Hepatocyte (in vitro differentiated cells): ENCODE data around the gene LTK.

Experiments used
- CTCF ChIP-seq: fragments of 200-600 bp; sonication (generic); IDR thresholded peaks from 2 replicates; pipeline ENCODE4 v1.5.1; 2016; ENCODE audit warnings: antibody characterized with exemption, mild to moderate bottlenecking; ENCODE audit not compliant: poor library complexity
- EZH2 ChIP-seq: fragments of 200-600 bp; sonication (generic); IDR thresholded peaks from 2 replicates; pipeline ENCODE4 v1.6.1; 2016; ENCODE audit warnings: antibody characterized with exemption, mild to moderate bottlenecking, borderline replicate concordance
- EZH2phosphoT487 ChIP-seq: fragments of 200-600 bp; sonication (generic); IDR thresholded peaks from one replicate; pipeline ENCODE4 v1.6.1; 2018; ENCODE audit warnings: antibody characterized with exemption, mild to moderate bottlenecking, low read depth, moderate library complexity; ENCODE audit not compliant: unreplicated experiment, severe bottlenecking

- TF ChIP-seq CTCF = no peak
- TF ChIP-seq EZH2 = no peak
- no peak for TF ChIP-seq EZH2phosphoT487
Measured at GRCh38 chr15:41503669-41504010, 10.0 kb downstream of the LTK start.
